GM10248 (cell line): ENCODE data around the gene HDAC9.

Experiments used
- CTCF ChIA-PET: fragments of 300-600 bp; sonication (Branson Sonifier 250); formaldehyde crosslinking; extraction: SDS; loops from one replicate; lab custom pipeline; 2021; ENCODE audit warnings: antibody characterized with exemption; lab: Yijun Ruan, JAX
- POLR2A ChIA-PET: fragments of 350-650 bp; sonication (Branson Sonifier 250); formaldehyde crosslinking; extraction: SDS; loops from one replicate; lab custom pipeline; 2020; ENCODE audit warnings: antibody characterized with exemption; lab: Yijun Ruan, JAX
- DNase-seq: peaks from one replicate; pipeline ENCODE4 v3.0.0; 2012; ENCODE audit errors: extremely low spot score
- TF ChIP-seq, protein P1 (sequence below): IDR thresholded peaks from 2 replicates; pipeline ENCODE4 v1.5.1; 2012; ENCODE audit warnings: mild to moderate bottlenecking, low read depth; ENCODE audit errors: extremely low read depth, missing control alignments, control extremely low read depth

HDAC9 gene

DNA sequence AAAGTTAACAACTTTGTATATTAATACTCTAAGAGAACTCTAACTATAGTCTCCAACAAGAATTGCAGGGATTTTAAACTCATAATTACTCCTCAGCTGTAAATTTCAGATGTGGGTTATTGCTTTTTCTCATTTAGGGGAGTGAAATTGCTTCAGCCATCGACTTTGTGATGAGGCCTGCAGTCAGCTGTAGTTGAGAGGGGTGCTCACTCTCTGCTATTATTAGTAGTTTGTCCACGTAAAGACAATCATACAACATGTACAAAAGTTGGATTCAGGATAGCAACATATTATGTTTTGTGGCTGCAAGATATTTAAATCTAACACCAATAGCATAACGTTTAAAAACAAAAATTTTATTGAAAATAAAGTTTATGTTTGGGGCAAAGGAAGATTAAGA lies 28.7 kb downstream of the HDAC9 start:
- TF ChIP-seq, protein P1, sequence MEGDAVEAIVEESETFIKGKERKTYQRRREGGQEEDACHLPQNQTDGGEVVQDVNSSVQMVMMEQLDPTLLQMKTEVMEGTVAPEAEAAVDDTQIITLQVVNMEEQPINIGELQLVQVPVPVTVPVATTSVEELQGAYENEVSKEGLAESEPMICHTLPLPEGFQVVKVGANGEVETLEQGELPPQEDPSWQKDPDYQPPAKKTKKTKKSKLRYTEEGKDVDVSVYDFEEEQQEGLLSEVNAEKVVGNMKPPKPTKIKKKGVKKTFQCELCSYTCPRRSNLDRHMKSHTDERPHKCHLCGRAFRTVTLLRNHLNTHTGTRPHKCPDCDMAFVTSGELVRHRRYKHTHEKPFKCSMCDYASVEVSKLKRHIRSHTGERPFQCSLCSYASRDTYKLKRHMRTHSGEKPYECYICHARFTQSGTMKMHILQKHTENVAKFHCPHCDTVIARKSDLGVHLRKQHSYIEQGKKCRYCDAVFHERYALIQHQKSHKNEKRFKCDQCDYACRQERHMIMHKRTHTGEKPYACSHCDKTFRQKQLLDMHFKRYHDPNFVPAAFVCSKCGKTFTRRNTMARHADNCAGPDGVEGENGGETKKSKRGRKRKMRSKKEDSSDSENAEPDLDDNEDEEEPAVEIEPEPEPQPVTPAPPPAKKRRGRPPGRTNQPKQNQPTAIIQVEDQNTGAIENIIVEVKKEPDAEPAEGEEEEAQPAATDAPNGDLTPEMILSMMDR: no peak
- ChIA-PET CTCF (interaction anchor here (2.0 kb wide), 1 partner anchor 14 kb away, joined by 6 read pairs; no protein-coding TSS in a partner anchor), POLR2A (no interaction called here)
- no peak for DNase-seq

DNA sequence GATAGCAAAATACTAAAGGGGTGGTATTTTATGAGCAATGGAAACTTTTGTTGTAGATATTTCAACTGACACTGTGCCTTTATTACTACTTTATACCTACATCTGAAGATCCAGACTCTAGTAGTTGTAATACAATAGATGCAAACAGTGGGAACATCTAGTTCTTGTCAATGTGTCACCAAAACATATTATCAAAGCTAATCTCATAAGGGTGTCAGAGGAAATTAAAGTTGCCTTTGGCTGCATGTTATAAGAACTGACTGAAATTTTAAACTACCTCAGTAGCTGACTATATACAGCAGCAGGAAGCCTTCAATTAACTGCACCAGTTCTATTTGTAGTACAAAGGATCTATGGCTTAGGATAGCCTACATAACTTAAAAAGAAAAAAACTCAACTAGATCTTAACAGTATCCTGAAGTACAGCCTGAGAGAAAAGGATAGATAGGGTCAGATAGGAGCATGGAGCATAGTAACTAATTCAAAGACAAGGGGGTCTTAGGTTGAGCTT lies 30.9 kb downstream of the HDAC9 start:
- DNase-seq: no peak
- CTCF ChIA-PET: interaction anchor here (0.9 to 1.8 kb wide), 5 partner anchors 10 to 30 kb away, joined by 3 to 7 read pairs (median 5); partner anchors contain the start of gene HDAC9
- POLR2A ChIA-PET: no interaction called here
- TF ChIP-seq, protein P1: no peak

DNA sequence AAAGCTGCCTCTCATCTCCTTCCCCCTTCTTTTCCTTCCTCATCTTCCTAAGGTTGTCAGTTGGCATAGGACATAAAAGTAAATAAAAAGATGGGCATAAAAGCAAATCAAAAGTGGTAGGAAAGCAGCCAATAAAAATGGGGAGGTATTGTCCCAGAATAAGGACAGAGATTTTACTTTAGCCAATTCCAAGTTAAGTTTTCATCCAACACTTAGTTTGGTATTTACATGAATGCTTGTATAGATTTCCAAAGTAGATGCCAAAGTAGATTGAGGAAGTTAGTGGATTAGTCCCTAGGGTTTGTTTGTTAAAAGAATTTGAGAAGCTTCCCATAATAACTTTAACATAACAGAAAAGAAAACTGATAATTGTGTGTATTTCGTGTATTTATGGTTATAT lies 33.7 kb downstream of the HDAC9 start:
- ChIA-PET POLR2A (no interaction called here), CTCF (interaction anchor here (1.3 to 1.5 kb wide), 2 partner anchors 17 to 45 kb away, joined by 3 read pairs; no protein-coding TSS in a partner anchor)
- TF ChIP-seq, protein P1: no peak
- no peak for DNase-seq

DNA sequence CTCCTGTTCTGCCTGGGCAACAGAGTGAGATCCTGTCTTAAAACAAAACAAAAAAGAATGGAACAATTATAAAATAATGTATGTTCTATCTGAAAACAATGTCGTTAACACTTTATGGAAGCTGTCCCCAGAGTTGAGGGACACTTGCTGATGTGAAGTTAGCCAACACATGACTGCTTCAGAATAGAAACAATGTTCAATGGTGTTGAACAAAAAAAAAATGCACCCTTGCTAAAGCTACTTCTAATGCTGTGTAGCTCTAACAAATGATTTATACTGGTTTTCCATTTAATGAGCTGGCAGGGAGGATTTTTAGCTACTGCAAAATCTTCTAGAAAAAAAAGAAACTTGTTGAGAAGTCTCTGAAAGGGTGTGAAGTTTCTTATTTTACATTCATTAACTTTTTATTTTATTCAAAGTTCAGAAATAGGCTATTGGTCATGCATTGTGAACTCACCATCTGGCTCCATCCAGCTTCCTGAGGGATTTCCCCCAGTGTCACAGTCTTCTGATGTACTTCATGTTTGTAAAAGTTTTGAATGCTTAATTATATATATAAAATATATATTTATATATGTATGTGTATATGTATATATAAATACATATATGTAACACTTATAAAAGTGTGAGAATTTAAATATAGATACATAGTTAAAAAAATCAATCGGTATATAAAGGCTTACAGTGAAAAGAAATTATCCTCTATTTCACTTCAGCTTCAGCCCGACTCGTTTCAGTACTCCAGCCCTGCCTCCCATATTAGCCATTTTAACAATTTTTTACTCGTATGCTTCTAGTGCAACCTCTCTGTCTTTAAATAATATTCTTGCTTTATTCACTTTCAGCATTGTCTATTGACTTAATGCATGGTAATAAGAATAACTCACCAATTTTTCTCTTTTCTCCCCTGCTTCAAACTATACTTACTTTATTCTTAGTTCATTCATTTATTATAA lies 35.0 kb downstream of the HDAC9 start:
- ChIA-PET CTCF (interaction anchor here (0.8 to 2.0 kb wide), 10 partner anchors 9 to 60 kb away, joined by 3 to 7 read pairs (median 3); no protein-coding TSS in a partner anchor), POLR2A (interaction anchor here (0.6 kb wide), 1 partner anchor 21 kb away, joined by 3 read pairs; no protein-coding TSS in a partner anchor)
- no peak for DNase-seq
- TF ChIP-seq, protein P1: no peak

DNA sequence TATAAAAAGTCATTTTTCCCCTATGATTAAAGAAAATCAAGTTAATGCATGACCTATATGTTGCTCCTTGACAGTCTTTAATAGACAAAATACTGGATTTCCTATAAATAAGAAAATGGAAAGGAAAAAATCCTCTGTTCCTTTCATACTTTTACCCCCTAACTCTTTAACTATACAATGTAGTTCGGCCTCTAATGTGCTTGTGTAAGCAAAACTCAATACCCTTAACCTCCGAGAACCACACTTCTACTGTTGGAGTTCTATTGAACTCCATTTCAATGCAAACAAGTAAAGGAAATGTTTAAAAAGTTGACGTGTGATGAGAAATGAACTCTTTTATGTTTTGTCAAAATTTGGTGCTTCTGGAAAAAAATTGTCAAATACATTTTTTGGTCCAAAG lies 36.0 kb downstream of the HDAC9 start:
- TF ChIP-seq, protein P1: no peak
- POLR2A ChIA-PET: no interaction called here
- no peak for DNase-seq
- CTCF ChIA-PET: interaction anchor here (1.1 to 2.0 kb wide), 2 partner anchors 11 to 23 kb away, joined by 3 to 7 read pairs; no protein-coding TSS in a partner anchor

DNA sequence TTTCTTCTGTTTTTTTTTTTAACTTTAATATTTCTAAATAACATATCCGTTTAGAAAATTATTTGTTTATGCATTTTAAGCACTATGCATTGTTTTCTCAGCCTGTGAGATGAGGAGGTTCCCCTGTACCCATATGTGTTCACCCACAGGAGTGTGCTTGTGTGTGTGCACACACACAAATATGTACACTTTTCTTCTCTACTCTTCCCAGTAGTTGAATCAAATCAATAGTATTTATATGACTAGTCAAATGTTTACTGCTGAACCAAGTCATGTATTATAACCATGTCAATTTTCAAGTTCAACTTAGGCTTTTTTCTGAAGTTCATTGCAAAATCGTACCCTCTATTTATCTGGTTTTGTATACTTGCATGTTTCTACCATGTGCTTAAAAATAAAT lies 37.3 kb downstream of the HDAC9 start:
- POLR2A ChIA-PET: no interaction called here
- TF ChIP-seq, protein P1: no peak
- CTCF ChIA-PET: interaction anchor here (0.9 to 2.0 kb wide), 3 partner anchors 10 to 37 kb away, joined by 4 to 5 read pairs (median 4); partner anchors contain the start of gene HDAC9
- no peak for DNase-seq
